ENCODE data around the gene ITIH3. TPM values are rescaled to one million over a fixed set of nuclear protein-coding genes. Genes with fewer than 3 reads are reported as not detected.

Gene ITIH3
- total and polyA plus RNA-seq, 2 of the 4 experiments (the other 2 are of a cell fraction), result 0.72 to 0.94 TPM

- peaks cover 6% of the 10 kb centered on the region for H3K36me3 ChIP-seq (ENCODE audit: control insufficient read depth, insufficient read depth, low read length)
- peak within 1 kb of the TSS; percentile 81 for H4K91ac ChIP-seq (ENCODE audit: insufficient read depth, low read depth, low read length)
- H3K14ac ChIP-seq (replicated peaks; ENCODE audit: low read depth, low read length), result peak within 1 kb of the TSS; percentile 95
- peaks cover 4% of the 10 kb centered on the region; the same call in 1 of the 2 replicates for H3K27me3 ChIP-seq (ENCODE audit: control insufficient read depth, insufficient read depth, low read length)
- peak within 1 kb of the TSS; percentile 97 for H3K9ac ChIP-seq (ENCODE audit: low read depth, low read length)
- dilution Hi-C loops (cut with HindIII; ENCODE audit: low sequenced_read_pairs, unreplicated experiment), result no loop called here
- no peak within 1 kb of the TSS for H2BK120ac ChIP-seq (ENCODE audit: low read depth, low read length)
- no peak within 1 kb of the TSS for H2BK20ac ChIP-seq (ENCODE audit: low read depth, low read length)
- peak within 1 kb of the TSS; percentile 83 for H2AK9ac ChIP-seq (replicated peaks; ENCODE audit: low read depth, low read length, poor library complexity)
- POLR2A ChIA-PET (ENCODE audit: unreplicated experiment), result no interaction called here
- WGBS, 2 experiments (ENCODE audit: extremely low coverage in 2 of 2, insufficient read length in 1 of 2), result 0% methylated on average over 40 of the region's 67 CpGs; no CpG with 5 or more reads in 1 of the 2 experiments
- peak within 1 kb of the TSS; percentile 69 for H2BK5ac ChIP-seq (ENCODE audit: low read depth, low read length, poor library complexity, severe bottlenecking)
- peak within 1 kb of the TSS; percentile 80 for H3K27ac ChIP-seq (ENCODE audit: insufficient read depth, low read length)
- H3K9me1 ChIP-seq (ENCODE audit: insufficient read depth, low read length), result peaks cover 4% of the 10 kb centered on the region
- H3K4me1 ChIP-seq (ENCODE audit: control insufficient read depth, insufficient read depth, low read length), result no peaks in the 10 kb centered on the region
- BruUV-seq (replicated peaks), result no TSS peak
- H3K18ac ChIP-seq (ENCODE audit: low read depth, low read length), result peak within 1 kb of the TSS; percentile 66; the same call in 1 of the 2 replicates
- DNase-seq, result peak; percentile 85
- H4K5ac ChIP-seq (ENCODE audit: low read depth, low read length), result peak within 1 kb of the TSS; percentile 90
- CTCF ChIA-PET, result interaction anchor here (0.5 to 1.2 kb wide), 2 partner anchors 12 to 51 kb away, joined by 3 read pairs; no protein-coding TSS in a partner anchor
- peak within 1 kb of the TSS; percentile 96 for H3K4me2 ChIP-seq (ENCODE audit: low read depth, low read length)
- H3K23ac ChIP-seq (ENCODE audit: low read depth, low read length), result peak within 1 kb of the TSS; percentile 91
- H2BK15ac ChIP-seq (ENCODE audit: low read depth, low read length), result no peak within 1 kb of the TSS
- peak within 1 kb of the TSS; percentile 86 for H3K4ac ChIP-seq (ENCODE audit: low read depth, low read length)
- H4K8ac ChIP-seq (ENCODE audit: low read depth in 2 of 2, low read length in 2 of 2), result peak within 1 kb of the TSS; percentile 97 to 100
- no peaks in the 10 kb centered on the region for H3K9me3 ChIP-seq (ENCODE audit: control insufficient read depth, insufficient read depth, low read length)
- peak within 1 kb of the TSS; percentile 71 for H3K4me3 ChIP-seq (ENCODE audit: insufficient read depth, low read depth, low read length)
- peaks cover 13 to 23% of the 10 kb centered on the region in 2 experiments for H3K79me1 ChIP-seq (ENCODE audit: low read depth in 1 of 2, low read length in 2 of 2)
- ATAC-seq (ENCODE audit: low read depth), result peak; percentile 100
- intact Hi-C loops (cut with micrococcal nuclease), result loop anchor here (2.0 kb wide), 1 partner anchor 164 kb away; no protein-coding TSS in a partner anchor
- H3K56ac ChIP-seq (ENCODE audit: extremely low read depth, insufficient read depth, low read length), result peak within 1 kb of the TSS; percentile 92
- no peak within 1 kb of the TSS for H2AK5ac ChIP-seq (ENCODE audit: low read depth, low read length)
- TF ChIP-seq MXI1 (IDR thresholded peaks at IDR 0.05; ENCODE audit: borderline replicate concordance, low read depth, low read length), result peak; percentile 83; the same call in 1 of the 2 replicates
- TF ChIP-seq POLR2A (IDR thresholded peaks at IDR 0.05; ENCODE audit: low read depth, low read length), result peak; percentile 70; the same call in 1 of the 2 replicates
- no peak for TF ChIP-seq CHD1 (IDR thresholded peaks at IDR 0.05; ENCODE audit: low read depth, low read length)
- peak within 1 kb of the TSS; percentile 96 for H2AFZ ChIP-seq (replicated peaks; ENCODE audit: low read length, poor library complexity)
- in situ Hi-C loops (cut with MboI; ENCODE audit: low sequenced_read_pairs), result no loop called here
- no peaks in the 10 kb centered on the region for H4K20me1 ChIP-seq (ENCODE audit: insufficient read depth, low read length)
These were observed 23.9 kb upstream of the ITIH3 start, which contains the start of gene NEK4 for GRCh38 chr3:52770496-52771333. Gene NEK4, minus strand, starts transcription at chr3:52770940. Its CDS starts 194 bp downstream, at chr3:52770746.

Data from IMR-90 (cell line).